Choroid plexus epithelial cell (primary cell): Measurements from ENCODE around the gene PRIMA1.

Experiments used
- DNase-seq: peaks from one replicate; pipeline ENCODE4 v3.0.0-alpha.2; 2010; ENCODE audit warnings: low read depth
- H3K4me3 ChIP-seq: 2 replicates; pipeline ENCODE4 v1.5.1; 2011; ENCODE audit warnings: low read depth, mild to moderate bottlenecking, control low read depth, low read length, moderate library complexity
- TF ChIP-seq, protein P1 (sequence below): conservative IDR thresholded peaks from 2 replicates; pipeline ENCODE4 v1.5.1; 2011; ENCODE audit warnings: low read depth, mild to moderate bottlenecking, control low read depth, inconsistent platforms, low read length, moderate library complexity

PRIMA1 gene

DNA sequence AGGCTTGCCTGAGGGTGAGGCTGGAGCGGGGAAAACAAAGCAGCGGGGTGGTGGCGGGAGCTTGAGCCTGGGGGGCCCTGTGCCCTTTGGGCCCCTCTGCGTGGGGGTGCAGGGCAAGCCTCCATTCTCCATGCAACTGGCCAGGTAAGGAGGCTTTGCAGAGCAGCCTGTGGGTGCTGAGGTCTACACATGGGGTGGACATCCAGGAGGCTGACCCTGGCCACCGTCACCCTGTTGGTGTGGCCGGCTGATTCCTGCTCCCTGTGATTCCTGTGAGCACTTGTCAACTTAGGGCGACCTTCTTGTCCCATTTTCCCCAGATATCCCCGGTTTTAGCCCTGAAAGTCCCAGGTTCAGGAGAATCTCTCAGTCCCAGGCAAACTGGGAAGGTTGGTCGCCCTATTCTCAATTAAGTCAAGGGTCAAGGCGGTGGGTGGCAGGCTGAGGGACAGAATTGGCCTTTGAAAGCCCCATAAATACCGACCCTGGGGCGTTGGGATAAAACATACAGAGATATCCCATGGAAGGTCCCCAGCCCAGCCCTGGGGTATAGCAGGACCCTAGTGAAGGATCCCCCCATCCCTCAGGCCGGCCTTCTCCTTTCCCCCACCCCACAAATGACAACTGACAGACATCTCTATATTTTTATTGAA is 70.5 kb downstream of the PRIMA1 start:
- TF ChIP-seq, protein P1, sequence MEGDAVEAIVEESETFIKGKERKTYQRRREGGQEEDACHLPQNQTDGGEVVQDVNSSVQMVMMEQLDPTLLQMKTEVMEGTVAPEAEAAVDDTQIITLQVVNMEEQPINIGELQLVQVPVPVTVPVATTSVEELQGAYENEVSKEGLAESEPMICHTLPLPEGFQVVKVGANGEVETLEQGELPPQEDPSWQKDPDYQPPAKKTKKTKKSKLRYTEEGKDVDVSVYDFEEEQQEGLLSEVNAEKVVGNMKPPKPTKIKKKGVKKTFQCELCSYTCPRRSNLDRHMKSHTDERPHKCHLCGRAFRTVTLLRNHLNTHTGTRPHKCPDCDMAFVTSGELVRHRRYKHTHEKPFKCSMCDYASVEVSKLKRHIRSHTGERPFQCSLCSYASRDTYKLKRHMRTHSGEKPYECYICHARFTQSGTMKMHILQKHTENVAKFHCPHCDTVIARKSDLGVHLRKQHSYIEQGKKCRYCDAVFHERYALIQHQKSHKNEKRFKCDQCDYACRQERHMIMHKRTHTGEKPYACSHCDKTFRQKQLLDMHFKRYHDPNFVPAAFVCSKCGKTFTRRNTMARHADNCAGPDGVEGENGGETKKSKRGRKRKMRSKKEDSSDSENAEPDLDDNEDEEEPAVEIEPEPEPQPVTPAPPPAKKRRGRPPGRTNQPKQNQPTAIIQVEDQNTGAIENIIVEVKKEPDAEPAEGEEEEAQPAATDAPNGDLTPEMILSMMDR: no peak
- no peak overlapping the region for H3K4me3 ChIP-seq
- DNase-seq: no peak

DNA sequence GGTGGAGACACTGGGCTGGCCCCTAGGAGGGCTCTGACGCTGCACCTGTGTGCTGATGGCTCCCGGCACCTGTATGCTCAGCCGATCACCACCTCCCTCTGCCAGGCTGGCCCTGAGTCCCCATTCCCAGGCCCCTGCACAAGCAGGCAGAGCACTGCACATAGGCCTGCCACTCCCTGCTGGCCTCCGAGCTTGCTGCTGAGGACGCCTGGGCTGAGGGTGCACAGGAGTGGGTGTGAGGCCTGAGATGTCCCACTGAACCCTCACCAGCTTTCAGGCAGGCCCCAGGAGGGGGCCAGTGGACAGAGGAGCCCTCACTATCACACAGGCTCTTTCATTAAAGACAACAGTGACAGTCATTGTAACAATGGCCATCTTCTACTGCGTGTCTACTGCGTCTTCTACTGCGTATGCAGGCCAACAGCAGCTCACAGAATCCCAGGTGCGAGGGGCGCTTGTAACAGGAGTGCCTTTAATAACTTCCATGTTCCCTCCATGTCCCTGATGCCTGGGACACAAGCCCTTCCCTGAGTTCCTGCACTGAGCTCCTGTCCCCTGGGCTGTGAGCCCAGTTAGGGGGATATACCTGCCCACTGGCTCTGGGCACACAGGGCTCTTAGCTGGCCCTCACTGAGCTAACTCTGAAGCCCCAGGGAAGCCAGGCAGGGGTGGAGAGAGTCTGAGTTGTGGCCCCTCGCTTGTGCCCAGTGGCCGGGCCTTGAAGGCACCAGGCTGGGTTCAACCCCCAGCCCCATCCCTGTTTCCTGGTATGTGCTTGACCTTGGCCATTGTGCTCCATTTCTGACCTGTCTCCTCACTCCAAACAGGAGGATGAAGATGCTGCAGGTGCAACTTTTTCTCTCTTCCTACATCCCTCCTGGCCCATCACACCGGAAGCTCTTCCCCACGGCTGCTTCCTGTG is 71.3 kb downstream of the PRIMA1 start:
- TF ChIP-seq, protein P1: no peak
- DNase-seq: no peak
- no peak overlapping the region for H3K4me3 ChIP-seq

DNA sequence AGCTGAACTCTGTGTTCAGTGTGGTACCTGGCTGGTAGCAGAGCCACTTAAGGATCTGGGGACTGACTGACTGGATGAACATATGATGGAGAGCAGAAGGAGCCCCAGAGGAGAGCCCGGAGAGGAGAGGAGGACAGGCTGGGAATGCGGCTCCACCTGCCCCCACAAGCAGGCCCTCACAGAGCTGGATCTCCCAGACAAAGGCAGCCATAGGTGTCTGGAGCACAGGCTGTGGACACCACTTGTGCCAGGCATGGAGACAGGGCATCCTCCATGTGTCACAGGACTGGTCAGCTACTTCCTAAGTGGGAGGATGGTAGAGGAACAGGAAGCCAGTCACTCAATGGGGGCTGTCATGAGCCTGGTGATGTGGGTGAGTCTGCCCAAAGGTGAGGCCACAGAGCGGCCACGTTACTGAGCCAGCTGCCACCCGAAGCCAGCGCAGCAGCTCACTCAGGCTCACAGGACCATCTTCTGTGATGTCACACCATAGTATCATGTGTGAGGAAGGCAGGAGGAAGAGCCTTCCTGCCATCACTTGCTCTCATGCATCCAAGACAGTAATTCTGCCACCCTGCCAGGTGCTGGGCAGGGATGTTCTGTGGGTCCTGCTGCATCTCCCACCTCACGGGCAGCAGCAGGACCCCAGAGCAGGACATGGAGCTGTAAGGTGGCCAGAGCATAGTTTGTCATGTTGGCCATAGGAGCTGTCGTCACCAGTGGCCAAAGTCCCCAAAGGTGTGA is 72.1 kb downstream of the PRIMA1 start:
- TF ChIP-seq, protein P1: no peak
- DNase-seq: no peak
- H3K4me3 ChIP-seq: no peak overlapping the region

DNA sequence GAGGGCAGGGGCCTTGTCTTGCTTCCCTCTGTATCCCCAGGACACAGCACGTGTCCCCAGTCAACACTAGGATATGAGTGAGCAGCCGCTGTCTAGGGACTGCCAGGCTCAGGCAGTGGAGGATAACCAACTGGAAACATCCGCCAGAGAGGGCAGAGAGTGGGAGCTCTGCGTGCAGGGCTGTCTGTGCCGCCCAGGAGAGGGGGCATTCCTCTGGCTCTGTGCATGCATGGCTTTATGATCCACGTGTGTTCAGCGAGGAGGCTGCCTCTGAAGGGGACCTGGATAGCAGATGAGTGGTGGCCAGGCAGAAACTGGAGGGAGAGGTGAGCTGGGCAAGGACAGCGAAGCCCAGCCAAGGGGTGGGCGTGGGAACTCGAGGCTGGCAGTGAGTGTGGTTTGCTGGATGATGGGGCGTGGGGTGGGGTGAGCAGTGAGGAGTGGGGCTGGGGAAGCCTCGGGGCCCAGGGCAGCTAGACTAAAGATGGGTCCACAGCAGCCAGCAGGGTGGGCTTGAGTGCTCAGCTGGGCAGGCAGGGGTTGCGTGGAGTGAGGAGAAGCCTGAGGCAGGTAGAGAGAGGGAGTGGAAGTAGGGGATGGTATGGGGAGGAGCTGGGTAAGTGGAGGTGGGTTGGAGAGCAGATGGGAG is 72.9 kb downstream of the PRIMA1 start:
- TF ChIP-seq, protein P1: no peak
- H3K4me3 ChIP-seq: no peak overlapping the region
- no peak for DNase-seq

DNA sequence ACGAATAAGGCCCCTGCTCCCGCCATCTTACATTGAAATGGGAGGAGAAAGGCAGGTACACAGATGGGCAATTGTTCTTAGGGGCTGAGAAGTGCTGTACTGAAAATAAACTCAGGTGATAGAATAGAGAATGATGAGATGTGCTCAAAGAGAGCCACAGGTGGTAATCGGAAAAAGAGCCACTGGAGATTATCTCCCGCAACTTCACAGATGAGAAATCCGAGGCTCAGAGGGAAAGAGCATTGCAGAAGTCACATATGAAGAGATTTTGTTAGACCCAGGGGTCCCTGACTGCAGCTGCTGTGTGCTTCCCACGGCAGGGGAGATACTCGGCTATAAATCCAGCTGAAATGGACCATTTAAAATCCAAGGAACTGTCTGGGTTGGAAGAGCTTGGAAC is 73.7 kb downstream of the PRIMA1 start:
- TF ChIP-seq, protein P1: no peak
- DNase-seq: no peak
- H3K4me3 ChIP-seq: no peak overlapping the region

DNA sequence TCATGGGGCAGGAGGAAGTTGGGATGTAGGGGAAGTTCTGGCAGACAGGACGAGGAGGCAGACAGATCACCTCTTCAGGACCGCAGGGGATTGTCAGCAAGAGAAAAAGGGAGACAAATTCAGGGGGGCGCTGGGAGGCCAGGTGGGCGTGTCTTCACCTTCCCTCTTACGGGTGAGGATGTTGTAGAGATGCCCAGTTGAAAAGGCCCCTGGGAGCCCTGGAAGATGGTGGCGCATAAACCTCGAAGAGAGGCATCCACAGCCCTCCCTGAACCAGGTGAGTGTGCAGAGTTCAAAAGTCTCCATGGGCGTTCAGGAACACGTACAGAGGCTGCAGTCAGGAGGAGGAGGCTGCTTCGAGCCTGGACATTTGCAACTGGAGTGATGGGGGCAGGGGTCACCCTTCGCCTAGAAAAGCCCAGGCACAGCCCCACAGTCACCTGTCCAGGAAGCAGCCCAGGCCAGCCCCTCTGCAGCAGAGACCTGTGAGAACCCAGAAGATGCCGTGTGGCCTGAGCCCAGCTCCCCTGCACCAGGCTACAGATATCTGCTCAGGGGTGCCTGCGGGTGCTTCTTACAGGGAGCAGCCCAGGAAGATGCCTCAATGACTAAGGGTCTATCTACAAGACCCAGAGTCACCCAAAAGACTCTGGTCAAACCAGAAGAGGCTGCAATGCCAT is 74.4 kb downstream of the PRIMA1 start:
- TF ChIP-seq, protein P1: no peak
- no peak for DNase-seq
- no peak overlapping the region for H3K4me3 ChIP-seq
